GF-D8 (cell line): ENCODE results near the gene TASOR.
A peak's percentile ranks its signal among the peaks of the same experiment; 100 is the strongest.

Experiments
- DNase-seq: peaks from one replicate; lab custom pipeline; 2025; lab: John Stamatoyannopoulos, UW

TASOR gene

DNA sequence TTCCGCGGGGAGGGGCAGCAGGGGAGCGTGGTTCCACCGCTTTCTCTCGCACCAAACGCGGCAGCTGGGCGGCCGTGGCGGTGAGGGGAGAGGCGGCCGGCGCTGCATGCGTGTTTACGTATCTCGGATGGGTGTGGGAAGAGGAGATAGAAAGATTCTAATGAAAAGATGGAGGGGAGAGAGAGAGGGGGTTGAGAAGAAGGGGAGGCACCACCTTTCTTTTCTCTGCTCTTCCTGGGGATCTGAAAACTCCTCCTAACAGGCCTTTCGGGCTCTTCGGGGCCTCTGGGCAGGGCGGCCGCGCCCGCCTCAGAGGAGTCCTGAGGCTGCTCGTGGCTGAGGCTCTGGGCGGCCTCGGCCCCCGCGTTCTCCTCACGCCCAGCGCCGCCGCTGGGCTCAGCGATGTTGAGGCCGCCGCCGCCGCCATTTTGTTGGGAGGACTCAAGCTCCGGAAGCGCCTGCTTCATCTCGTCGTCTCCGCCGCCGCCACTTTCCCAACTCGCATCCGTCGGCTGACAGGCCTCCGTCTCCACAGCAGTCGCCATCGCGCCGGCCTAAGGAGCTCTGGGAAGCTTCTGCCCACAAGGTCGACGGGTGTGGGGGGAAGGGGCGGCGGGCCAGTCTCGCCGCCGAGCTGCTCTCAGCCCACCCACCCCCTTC lies 473 bp downstream of the TASOR start:
- DNase-seq: peak; percentile 25

DNA sequence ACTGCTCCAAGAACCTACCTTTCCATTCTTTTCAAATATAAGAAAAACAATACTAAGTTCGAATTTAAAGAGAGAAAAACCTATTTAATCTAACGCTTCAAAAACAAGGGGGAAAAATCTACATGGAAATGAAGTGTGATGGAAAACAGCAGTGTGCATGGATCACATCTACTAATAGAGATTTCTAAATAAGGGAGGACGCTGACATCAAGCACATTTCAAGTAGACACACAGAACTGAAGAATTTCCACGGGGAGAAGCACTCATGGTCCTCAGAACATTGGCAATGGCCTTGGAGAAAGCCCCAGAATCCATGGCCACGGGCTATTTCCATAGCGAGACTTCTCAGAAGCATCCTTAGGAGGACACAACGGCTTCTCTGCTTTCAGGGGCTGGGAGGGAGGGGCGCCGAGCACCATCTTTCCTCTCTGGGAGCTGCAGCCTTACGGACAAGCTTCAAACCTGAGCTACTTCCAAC lies 1.0 kb downstream of the TASOR start:
- DNase-seq: no peak

DNA sequence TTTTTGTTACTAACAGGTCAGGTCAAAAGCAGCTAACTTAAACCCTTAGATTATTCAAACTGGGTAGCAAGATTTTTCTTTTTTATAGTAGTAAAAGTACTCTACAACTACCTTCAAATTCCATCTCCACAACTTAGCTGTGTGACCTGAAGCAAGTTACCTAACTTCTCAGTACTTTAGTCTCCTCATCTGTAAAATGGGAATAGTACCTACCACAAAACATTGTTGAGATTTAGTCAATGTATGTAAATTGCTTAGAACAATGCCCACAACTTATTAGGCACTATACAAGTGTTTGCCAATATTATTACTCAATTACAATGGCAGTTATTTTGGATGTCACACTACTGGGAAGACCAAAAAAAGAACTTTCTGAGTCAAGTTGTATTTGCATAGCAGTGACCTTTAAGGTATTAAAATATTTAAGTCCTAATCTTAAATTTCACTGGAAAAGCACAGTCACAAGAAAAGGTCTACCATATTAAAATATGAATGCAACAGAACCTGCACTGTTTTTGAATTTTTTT lies 2.9 kb downstream of the TASOR start:
- DNase-seq: no peak

DNA sequence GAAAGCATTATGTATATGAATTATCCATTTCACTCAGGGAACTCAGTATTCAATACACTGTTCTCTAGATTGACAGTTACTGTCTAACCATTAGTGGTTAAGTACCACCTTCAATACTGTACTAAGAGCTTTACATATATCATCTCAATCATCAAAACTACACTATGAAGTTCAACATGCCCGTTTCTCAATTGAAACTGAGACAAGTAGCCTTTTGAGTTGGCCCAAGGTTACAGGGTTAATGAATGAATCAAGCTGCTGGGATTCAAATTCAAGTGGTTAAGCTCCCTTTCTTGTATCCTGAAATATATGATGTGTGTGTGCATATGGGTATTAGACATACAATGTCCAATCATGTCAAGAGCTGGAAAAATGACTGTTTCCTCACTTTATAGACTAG lies 5.8 kb downstream of the TASOR start:
- DNase-seq: no peak

DNA sequence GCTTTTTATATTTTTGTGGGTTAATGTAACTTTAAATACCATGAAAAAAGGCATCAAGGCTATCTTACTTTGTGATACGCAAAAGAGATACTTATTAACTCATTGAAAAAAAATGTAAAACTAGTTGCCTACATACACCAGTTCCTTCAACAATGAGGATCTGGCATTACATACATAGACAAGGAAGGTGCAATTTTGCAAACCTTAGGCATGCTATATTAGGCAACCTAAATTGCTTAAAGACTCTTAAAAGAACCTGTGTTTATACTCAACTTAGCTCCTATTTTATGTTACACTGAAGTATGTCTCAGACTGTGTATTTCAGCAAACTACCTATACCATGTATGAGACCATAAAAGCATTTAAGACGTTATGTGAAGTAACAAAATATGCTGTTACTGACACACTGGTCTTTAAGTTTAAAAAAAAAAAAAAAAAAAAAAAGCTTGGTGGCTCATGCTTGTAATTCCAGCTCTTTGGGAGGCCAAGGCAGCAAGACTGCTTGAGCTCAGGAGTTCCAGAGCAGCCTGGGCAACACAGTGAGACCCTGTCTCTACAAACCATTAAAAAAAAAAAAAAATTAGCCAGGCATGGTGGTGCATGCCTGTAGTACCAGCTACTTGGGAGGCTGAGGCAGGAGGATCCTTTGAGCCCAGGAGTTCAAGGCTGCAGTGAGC lies 9.1 kb downstream of the TASOR start:
- no peak for DNase-seq

DNA sequence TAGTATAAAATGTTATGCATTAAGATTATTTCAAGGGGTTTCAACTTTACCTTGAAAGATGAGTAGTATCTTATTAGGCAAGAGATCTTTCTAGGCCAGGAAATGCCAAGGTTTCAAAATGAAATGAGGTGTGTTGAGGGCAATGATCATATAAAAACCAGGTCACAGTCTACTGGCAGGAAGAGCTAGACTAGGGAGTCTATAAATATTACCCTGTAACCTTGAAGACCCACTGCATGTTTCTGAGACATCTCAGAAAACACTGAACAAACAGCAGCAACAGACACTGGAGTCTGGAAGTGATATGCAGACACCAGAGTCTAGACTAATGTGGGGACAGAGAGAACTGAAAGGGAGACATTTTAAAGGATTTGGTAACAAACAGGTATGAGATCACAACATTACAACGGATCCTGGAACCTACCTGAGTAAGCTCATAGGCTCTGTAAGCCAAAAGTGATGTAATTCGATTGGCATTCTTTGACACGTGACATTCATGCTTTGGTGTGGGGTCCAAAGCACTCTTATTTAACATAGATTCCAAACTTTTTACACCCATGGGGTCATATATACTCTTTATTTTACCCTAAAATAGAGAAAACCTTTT lies 15.0 kb downstream of the TASOR start:
- DNase-seq: no peak

DNA sequence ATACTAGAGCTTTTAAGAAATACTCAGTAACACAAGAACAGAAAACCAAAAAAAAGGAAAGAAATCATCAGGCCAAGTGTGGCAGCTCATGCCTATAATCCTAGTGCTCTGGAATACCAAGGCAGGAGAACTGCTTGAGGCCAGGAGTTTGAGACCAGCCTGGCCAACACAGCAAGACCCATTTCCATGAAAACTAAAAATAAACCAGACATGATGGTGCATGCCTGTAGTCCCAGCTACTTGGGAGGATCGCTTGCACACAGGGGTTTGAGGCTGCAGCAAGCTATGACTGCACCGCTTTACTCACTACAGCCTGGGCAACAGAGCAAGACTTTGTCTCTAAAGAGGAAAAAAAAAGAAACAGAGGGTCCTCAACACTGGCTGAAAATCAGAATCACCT lies 18.2 kb downstream of the TASOR start:
- DNase-seq: no peak

DNA sequence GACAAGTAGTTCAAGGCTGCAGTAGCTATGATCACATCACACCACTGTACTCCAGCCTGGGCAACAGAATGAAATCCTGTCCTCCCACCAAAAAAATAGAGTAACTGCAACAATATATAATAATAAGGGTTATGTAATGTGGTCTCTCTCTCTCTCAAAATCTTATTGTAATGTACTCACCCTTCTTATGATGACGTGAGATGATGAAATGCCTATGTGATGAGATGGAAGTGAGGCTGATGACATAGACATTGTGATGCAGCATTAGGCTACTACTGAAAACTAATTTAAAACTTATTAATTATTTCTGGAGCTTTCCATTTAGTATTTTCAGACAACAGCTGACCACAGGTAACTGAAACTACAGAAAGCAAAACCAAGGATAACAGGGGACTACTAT lies 27.4 kb downstream of the TASOR start:
- no peak for DNase-seq

DNA sequence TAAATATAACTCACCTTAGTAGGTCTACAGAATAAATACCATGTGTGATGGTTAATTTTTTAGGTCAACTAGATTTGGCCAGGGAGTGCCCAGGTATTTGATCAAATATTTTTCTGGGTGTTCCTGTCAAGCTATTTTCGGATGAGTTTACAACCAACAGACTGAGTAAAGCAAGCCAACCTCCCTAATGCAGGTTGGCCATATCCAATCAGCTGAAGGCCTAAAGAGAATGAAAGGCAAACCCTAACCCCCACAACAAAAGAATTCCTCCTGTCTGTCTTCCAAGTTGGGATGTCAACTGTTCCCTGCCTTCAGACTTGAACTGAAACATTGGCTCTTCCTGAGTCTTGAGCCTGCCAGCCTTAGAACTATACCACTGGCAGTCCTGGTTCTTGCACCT lies 28.6 kb downstream of the TASOR start:
- DNase-seq: no peak

DNA sequence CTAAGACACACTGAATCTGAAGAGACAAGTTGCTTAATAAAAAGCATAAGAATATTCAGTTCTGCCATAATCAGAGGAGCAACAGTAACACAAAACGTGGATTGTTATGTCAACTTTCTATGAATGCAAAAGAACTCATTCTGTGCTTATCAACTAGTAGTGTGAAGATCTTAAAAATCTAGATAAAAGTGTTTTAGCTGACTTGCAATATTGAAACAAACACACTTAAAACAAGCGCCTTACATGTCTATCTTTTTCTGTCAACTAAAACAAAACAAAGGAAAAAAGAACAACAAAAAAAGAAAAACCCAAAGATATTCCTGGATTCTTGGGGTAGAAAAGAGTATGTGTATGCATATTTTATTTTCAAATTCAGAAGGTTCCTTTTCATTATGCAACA lies 37.7 kb downstream of the TASOR start:
- DNase-seq: no peak

DNA sequence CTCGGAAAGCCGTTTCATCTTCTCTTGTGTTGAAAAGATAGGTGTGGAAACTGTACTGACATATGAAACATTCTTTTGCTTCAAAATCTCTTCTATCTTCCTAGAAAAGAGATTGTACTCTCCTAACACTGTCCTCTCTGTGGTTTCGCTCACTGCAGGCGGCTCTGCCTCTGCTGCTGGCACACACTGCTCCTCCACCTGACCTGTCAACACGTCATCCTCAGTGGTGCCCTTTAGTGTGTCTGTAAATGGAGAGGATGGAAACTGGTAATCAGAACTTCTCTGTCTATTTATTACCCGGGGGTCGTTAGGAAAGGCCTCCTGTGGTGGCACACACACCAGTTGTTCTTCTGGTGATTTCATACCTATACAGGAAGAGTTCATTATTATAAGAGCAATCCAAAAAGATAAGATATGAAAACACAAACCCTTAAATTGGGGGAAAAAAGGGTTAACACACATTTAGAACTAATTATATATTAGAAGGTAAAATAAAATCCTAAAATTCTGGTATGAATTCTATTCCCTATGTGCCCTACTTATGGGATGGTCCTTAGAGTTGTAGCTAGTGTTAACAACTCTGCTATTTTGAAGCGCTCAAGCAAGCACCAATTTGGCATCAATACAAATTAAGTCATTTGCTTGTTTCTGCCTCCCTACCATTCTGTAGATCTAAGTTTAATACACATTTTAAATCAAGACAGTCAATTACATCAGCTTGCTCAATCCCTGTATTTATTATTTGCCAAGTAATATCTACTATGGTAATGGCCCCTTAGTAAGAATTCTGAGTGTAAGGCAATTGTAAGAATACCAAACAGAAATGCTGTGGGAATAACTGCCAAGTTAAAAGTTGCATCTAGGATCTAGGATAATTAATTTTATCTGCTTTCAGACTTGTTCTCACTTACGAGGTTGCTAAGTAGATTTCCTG lies 49.2 kb downstream of the TASOR start:
- no peak for DNase-seq
